ENCODE measurements around the gene MIP.
"Not testable (repeated sequence)": the region's sequence is repeated elsewhere in the genome, so short reads cannot be mapped to it uniquely, and the experiment has no call there.

The MIP gene

DNA sequence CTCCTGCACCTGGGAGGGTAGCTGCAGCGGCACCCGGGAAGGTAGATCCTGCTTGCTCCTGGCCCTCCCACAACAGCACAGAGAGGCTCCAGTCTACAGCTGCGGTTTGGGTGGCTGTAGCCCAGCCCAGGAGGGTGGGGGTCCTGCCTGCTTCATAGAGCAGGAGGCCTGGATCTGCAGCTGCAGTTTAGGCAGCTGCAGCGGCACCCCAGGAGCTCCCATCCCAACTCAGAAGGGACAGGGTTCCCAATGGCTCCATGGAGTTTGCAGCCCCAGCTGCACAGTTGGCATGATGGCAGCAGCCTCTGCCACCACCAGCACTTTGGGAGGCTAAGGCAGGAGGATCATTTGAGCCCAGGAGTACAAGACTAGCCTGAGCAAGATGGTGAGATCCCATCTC, 43.7 kb downstream of the MIP start:
- no peak for DNase-seq (ENCODE audit: low read depth)

DNA sequence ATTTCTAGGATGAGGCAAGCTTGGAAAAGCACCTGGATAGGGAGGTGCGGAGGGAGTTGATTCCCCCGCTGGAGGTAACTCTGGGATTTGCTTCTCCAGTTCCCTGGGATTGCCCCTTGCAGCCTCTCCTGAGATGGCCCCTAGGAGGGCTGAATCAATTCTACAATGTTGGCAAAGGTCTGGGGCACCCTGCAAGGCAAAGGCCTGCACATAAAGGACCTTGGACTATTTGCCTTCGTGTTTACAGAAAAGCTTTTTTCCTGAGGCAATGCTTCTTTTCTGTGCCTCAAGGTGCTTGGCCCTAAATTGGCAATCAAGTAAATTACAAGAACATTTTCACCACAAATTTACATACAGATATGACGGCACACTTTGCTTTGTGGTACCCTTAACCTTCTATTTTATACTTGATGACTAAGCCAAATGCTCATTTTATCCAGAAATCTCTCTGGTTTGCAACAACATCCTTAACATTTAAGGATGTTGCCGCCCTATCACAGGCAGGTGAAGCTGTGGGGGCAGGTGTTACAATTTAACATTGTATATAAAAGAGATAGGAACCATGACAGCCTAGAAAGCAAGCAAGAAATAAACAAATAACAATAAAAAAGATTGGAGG, 45.5 kb downstream of the MIP start:
- DNase-seq (ENCODE audit: low read depth) = no peak

DNA sequence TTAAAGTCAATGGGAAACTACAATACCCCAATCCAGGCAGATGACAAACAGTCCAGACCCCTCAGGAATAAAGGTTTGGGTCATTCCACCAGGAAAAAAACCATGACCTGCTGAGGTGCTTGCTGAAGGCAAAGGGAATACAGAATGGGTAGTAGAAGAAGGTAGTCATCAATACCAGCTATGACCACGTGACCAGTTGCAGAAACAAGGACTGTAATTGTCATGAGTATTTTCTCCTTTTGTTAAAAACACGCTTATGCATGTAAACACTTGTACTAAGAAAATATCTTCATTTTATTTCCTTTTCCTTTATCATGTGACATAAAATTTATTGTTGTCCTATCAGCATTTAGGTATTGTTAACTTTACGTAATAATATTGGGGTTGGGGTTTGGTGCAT, 50.2 kb downstream of the MIP start:
- not testable (repeated sequence) for DNase-seq (ENCODE audit: low read depth)

DNA sequence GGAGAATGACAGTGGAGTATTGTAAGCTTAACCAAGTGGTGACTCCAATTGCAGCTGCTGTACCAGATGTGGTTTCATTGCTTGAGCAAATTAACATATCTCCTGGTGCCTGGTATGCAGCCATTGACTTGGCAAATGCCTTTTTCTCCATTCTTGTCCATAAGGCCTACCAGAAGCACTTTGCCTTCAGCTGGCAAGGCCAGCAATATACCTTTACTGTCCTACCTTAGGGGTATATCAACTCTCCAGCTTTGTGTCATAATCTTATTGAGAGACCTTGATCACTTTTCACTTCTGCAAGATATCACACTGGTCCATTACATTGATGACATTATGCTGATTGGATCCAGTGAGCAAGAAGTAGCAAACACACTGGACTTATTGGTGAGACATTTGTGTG, 52.8 kb downstream of the MIP start:
- DNase-seq (ENCODE audit: low read depth) = not testable (repeated sequence)

DNA sequence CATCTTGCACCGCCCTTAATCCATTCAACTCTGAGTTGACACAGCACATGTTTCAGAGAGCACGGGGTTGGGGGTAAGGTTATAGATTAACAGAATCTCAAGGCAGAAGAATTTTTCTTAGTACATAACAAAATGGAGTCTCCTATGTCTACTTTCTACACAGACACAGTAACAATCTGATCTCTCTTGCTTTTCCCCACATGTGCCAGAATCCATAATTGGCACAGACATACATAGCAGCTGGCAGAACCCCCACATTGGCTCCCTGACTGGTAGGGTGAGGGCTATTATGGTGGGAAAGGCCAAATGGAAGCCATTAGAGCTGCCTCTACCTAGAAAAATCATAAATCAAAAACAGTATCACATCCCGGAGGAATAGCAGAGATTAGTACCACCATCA, 53.3 kb downstream of the MIP start:
- not testable (repeated sequence) for DNase-seq (ENCODE audit: low read depth)
